MCF 10A (cell line): ENCODE data around the gene SLC7A8. TPM values are rescaled to one million over a fixed set of nuclear protein-coding genes. Genes with fewer than 3 reads are reported as not detected.

Experiments used
- BruUV-seq: library from RNA; stranded (reverse); fragments of 400-500 nt; replicated peaks from 2 replicates; lab custom pipeline; 2021; lab: Mats Ljungman, UMichigan
- CTCF ChIA-PET: fragments of 300-600 bp; sonication (Branson Sonifier 250); formaldehyde crosslinking; extraction: SDS; loops from one replicate; lab custom pipeline; 2021; ENCODE audit warnings: antibody characterized with exemption, inconsistent platforms; lab: Yijun Ruan, JAX
- POLR2A ChIA-PET: fragments of 300-600, 350-650 bp; sonication (Branson Sonifier 250); formaldehyde crosslinking; extraction: SDS; loops from one replicate; lab custom pipeline; 2020; ENCODE audit warnings: antibody characterized with exemption, inconsistent platforms; lab: Yijun Ruan, JAX
- DNase-seq: peaks from one replicate; pipeline ENCODE4 v3.0.0-alpha.2; 2018; ENCODE audit not compliant: unreplicated experiment
- H3K27ac Mint-ChIP-seq: one replicate; pipeline ENCODE4 v1.8.0; 2022; ENCODE audit warnings: mild to moderate bottlenecking, low read depth, mixed read lengths; ENCODE audit not compliant: unreplicated experiment
- H3K27me3 Mint-ChIP-seq: one replicate; pipeline ENCODE4 v1.8.0; 2022; ENCODE audit warnings: mixed read lengths; ENCODE audit not compliant: insufficient read depth, unreplicated experiment
- H3K36me3 Mint-ChIP-seq: one replicate; pipeline ENCODE4 v1.8.0; 2022; ENCODE audit warnings: mild to moderate bottlenecking, moderate library complexity, mixed read lengths; ENCODE audit not compliant: insufficient read depth, unreplicated experiment
- H3K4me1 Mint-ChIP-seq: one replicate; pipeline ENCODE4 v1.8.0; 2022; ENCODE audit warnings: mixed read lengths; ENCODE audit not compliant: insufficient read depth, unreplicated experiment
- H3K4me3 Mint-ChIP-seq: one replicate; pipeline ENCODE4 v1.8.0; 2022; ENCODE audit warnings: mild to moderate bottlenecking, moderate library complexity, mixed read lengths; ENCODE audit not compliant: unreplicated experiment
- H3K9me3 Mint-ChIP-seq: one replicate; pipeline ENCODE4 v1.8.0; 2022; ENCODE audit warnings: mixed read lengths; ENCODE audit not compliant: unreplicated experiment
- intact Hi-C: fragments of 100-400 bp; cut with micrococcal nuclease; formaldehyde crosslinking; loops from 2 replicates; pipeline ENCODE4 v1.14.1; 2022
- total RNA-seq: library from RNA; stranded (reverse); gene quantifications from 2 replicates; pipeline ENCODE4 v1.2.3, GENCODE V29; 2022
- TF ChIP-seq, protein P1 (sequence below): fragments of 200-600 bp; IDR thresholded peaks from one replicate; pipeline ENCODE4 v1.8.0; 2022; ENCODE audit warnings: antibody characterized with exemption, mild to moderate bottlenecking; ENCODE audit not compliant: unreplicated experiment

SLC7A8 gene
- total RNA-seq, 1 experiment from 2014 or later: 2.4 TPM

DNA sequence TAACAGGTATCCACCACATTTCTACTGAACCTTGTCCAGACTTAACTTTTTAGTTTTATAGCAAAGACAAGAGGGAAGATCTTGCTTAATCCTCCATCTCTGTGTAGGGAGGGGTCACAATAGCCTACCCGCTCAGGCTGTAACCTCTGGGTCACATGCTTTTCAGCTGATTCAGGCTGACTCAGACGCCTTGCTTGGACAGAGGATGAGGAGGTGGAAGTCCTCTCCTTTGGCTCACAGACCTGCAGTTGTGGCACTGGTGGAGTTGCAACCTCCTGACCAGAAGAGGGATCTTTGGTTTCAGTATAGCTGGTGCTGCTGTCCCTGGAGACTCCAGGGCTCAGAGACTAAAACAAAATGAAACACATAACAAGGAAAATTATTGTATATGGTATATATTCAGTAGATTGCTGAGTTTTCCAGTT is 104.8 kb downstream of the SLC7A8 start:
- peak; percentile 92 for DNase-seq
- CTCF ChIA-PET: interaction anchor here (0.5 to 8.5 kb wide), 13 partner anchors 10 to 228 kb away, joined by 4 to 110 read pairs (median 14); partner anchors contain the start of genes ACIN1, C14orf119 and CDH24
- Mint-ChIP-seq H3K27me3 (no peaks in the 10 kb centered on the region), H3K4me3 (no peak overlapping the region), H3K4me1 (peaks cover 25% of the 10 kb centered on the region), H3K27ac (peak overlapping the region; percentile 49), H3K36me3 (peaks cover 96% of the 10 kb centered on the region), H3K9me3 (no peaks in the 10 kb centered on the region)
- TF ChIP-seq, protein P1, sequence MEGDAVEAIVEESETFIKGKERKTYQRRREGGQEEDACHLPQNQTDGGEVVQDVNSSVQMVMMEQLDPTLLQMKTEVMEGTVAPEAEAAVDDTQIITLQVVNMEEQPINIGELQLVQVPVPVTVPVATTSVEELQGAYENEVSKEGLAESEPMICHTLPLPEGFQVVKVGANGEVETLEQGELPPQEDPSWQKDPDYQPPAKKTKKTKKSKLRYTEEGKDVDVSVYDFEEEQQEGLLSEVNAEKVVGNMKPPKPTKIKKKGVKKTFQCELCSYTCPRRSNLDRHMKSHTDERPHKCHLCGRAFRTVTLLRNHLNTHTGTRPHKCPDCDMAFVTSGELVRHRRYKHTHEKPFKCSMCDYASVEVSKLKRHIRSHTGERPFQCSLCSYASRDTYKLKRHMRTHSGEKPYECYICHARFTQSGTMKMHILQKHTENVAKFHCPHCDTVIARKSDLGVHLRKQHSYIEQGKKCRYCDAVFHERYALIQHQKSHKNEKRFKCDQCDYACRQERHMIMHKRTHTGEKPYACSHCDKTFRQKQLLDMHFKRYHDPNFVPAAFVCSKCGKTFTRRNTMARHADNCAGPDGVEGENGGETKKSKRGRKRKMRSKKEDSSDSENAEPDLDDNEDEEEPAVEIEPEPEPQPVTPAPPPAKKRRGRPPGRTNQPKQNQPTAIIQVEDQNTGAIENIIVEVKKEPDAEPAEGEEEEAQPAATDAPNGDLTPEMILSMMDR: no peak
- intact Hi-C loops: loop anchor here (2.0 to 5.0 kb wide), 2 partner anchors 16 to 109 kb away; partner anchors contain the start of genes ACIN1 and C14orf119
- no TSS peak for BruUV-seq
- POLR2A ChIA-PET: interaction anchor here (0.7 to 3.6 kb wide), 7 partner anchors 9 to 123 kb away, joined by 3 to 74 read pairs (median 3); partner anchors contain the start of genes ACIN1 and C14orf119

DNA sequence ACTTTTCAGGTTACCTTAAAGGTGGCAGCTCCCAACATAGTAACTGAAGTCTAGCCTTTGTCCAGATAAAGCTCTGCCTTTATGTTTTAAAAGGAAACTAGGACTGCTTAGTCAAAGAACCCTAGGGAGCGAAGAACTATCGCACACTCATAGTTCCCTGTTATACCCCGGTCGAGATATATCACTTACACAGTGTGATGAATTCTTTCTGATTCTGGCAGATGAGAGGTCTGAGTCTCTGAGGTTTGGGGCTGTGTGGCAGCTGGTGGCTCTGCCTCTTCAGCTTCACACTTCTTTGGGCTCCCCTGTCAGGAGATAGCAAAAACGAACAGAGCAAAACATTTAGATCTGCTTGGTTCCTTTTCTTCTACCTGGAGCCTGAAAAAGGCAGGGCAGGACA is 105.5 kb downstream of the SLC7A8 start:
- no peaks in the 10 kb centered on the region for H3K27me3 Mint-ChIP-seq
- no TSS peak for BruUV-seq

DNA sequence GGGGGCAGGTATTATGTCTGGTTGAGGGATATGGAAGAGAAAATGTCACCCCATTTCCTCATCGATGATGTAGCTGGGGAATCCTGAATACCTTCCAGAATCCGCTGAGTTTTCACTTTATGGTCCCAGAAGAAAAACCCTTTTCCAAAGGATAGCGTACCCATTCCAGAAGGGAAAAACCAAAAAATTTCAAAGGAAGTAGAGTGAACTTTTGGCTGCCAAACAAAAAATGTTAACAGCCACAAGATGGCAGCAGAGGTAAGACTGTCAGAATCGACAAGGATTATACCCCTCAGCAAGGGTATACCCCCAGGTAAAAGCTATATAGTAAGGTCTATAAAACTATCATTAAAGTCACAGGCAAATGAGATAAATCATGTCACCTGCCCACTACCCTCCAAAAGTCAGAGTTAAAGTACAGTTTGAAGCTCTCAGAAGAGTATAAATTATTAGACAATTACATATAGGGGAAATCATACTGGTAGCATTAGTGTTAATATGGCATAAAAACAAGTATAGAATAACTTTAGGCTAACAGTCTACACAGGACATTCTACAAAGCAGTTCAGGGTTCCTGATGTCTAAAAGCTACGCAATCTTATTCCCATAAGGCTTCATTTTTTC is 106.6 kb downstream of the SLC7A8 start:
- Mint-ChIP-seq H3K4me1 (peaks cover 30% of the 10 kb centered on the region), H3K36me3 (peaks cover 98% of the 10 kb centered on the region), H3K27me3 (no peaks in the 10 kb centered on the region), H3K4me3 (no peak overlapping the region), H3K27ac (no peak overlapping the region), H3K9me3 (no peaks in the 10 kb centered on the region)
- no TSS peak for BruUV-seq
- POLR2A ChIA-PET: interaction anchor here (0.7 to 3.6 kb wide), 7 partner anchors 14 to 148 kb away, joined by 3 to 74 read pairs (median 4); partner anchors contain the start of genes ACIN1, AJUBA, C14orf119 and PRMT5
- CTCF ChIA-PET: interaction anchor here (0.6 to 8.5 kb wide), 43 partner anchors 10 to 751 kb away, joined by 3 to 110 read pairs (median 4); partner anchors contain the start of genes ACIN1, C14orf119, CDH24 and SLC7A8
- intact Hi-C loops: loop anchor here (2.0 to 5.0 kb wide), 2 partner anchors 32 to 110 kb away; no protein-coding TSS in a partner anchor
- TF ChIP-seq, protein P1: peak; percentile 55
- peak; percentile 48 for DNase-seq

More for the DNA sequence above, 105.5 kb downstream of the SLC7A8 start:
- peaks cover 96% of the 10 kb centered on the region for H3K36me3 Mint-ChIP-seq
- ChIA-PET CTCF (interaction anchor here (0.5 to 8.5 kb wide), 22 partner anchors 11 to 226 kb away, joined by 3 to 110 read pairs (median 6); partner anchors contain the start of genes ACIN1, C14orf119, CDH24 and SLC7A8), POLR2A (interaction anchor here (0.6 to 3.6 kb wide), 10 partner anchors 8 to 149 kb away, joined by 3 to 74 read pairs (median 4); partner anchors contain the start of genes ACIN1, C14orf119, PRMT5 and SLC7A8)
- H3K9me3 Mint-ChIP-seq: no peaks in the 10 kb centered on the region
- peak overlapping the region; percentile 42 for H3K27ac Mint-ChIP-seq
- H3K4me3 Mint-ChIP-seq: no peak overlapping the region
- TF ChIP-seq, protein P1: no peak
- intact Hi-C loops: loop anchor here (2.0 to 5.0 kb wide), 3 partner anchors 17 to 109 kb away; partner anchors contain the start of genes ACIN1 and C14orf119
- H3K4me1 Mint-ChIP-seq: peaks cover 25% of the 10 kb centered on the region
- no peak for DNase-seq

Other genes with a start within 250 kb of the SLC7A8 start
- 39.0 and 44.4 TPM in 2 replicates for gene HAUS4, start 226.6 kb downstream of the SLC7A8 start, total RNA-seq
- gene AJUBA, start 201.1 kb downstream of the SLC7A8 start, total RNA-seq: 82.1 and 138 TPM in 2 replicates
- gene C14orf93, start 173.5 kb downstream of the SLC7A8 start, total RNA-seq: 6.1 and 7.1 TPM in 2 replicates
- gene PSMB5, start 148.8 kb downstream of the SLC7A8 start, total RNA-seq: 162 and 173 TPM in 2 replicates
- gene PSMB11, start 141.4 kb downstream of the SLC7A8 start, total RNA-seq: not detected in 2 replicates
- 2.6 and 4.9 TPM in 2 replicates for gene CDH24, start 126.1 kb downstream of the SLC7A8 start, total RNA-seq
- 197 and 213 TPM in 2 replicates for gene ACIN1, start 88.5 kb downstream of the SLC7A8 start, total RNA-seq
- gene C14orf119, start 88.2 kb downstream of the SLC7A8 start, total RNA-seq: 39.6 and 54.8 TPM in 2 replicates
- gene CIROP, start 78.7 kb downstream of the SLC7A8 start, total RNA-seq: not detected in 2 replicates
- gene CEBPE, start 64.4 kb downstream of the SLC7A8 start, total RNA-seq: not detected in 2 replicates
- gene RNF212B, start 54.3 kb upstream of the SLC7A8 start, total RNA-seq: not detected in 2 replicates
- gene HOMEZ, start 102.5 kb upstream of the SLC7A8 start, total RNA-seq: 6.6 and 9.3 TPM in 2 replicates
- gene PPP1R3E, start 119.2 kb upstream of the SLC7A8 start, total RNA-seq: 7.2 and 7.8 TPM in 2 replicates
- 41.2 and 42.5 TPM in 2 replicates for gene BCL2L2, start 123.2 kb upstream of the SLC7A8 start, total RNA-seq
- gene PABPN1, start 137.8 kb upstream of the SLC7A8 start, total RNA-seq: 153 and 167 TPM in 2 replicates
- gene SLC22A17, start 169.2 kb upstream of the SLC7A8 start, total RNA-seq: not detected in 2 replicates
- not detected in 2 replicates for gene EFS, start 181.5 kb upstream of the SLC7A8 start, total RNA-seq
- gene IL25, start 189.1 kb upstream of the SLC7A8 start, total RNA-seq: not detected in 2 replicates
- not detected in 2 replicates for gene CMTM5, start 193.4 kb upstream of the SLC7A8 start, total RNA-seq
- gene MYH6, start 224.6 kb upstream of the SLC7A8 start, total RNA-seq: not detected in 2 replicates